Activated CD4-positive, CD25-positive, alpha-beta regulatory T cell treated with anti-CD3 and anti-CD28 coated beads, Interleukin-2, amount 50 U/mL, for 24 hours (primary cell): ENCODE data around the gene STK16.
"Not testable (repeated sequence)": the region's sequence is repeated elsewhere in the genome, so short reads cannot be mapped to it uniquely, and the experiment has no call there.

ENCODE experiments used
- ATAC-seq, 2 donors: fragments of 150-1000 bp; cut with Tn5 transposase; one replicate each; pipeline ENCODE4 v1.10.0; 2021; ENCODE audit warnings: mild to moderate bottlenecking in 1 of 2, moderate library complexity in 1 of 2

Gene STK16, protein sequence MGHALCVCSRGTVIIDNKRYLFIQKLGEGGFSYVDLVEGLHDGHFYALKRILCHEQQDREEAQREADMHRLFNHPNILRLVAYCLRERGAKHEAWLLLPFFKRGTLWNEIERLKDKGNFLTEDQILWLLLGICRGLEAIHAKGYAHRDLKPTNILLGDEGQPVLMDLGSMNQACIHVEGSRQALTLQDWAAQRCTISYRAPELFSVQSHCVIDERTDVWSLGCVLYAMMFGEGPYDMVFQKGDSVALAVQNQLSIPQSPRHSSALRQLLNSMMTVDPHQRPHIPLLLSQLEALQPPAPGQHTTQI

GRCh38 chr2:219245148-219245898 is at the start of gene STK16, which contains the start of gene GLB1L:
STK16 (plus strand) TSS chr2:219245479; CDS start chr2:219246000, 521 bp downstream.
GLB1L (minus strand) TSS chr2:219245444; CDS start chr2:219243573, 1,871 bp downstream.
- peak; percentile 84 to 86 for ATAC-seq

GRCh38 chr2:219197388-219197787 is 47.9 kb upstream of the STK16 start:
- ATAC-seq: no peak

DNA sequence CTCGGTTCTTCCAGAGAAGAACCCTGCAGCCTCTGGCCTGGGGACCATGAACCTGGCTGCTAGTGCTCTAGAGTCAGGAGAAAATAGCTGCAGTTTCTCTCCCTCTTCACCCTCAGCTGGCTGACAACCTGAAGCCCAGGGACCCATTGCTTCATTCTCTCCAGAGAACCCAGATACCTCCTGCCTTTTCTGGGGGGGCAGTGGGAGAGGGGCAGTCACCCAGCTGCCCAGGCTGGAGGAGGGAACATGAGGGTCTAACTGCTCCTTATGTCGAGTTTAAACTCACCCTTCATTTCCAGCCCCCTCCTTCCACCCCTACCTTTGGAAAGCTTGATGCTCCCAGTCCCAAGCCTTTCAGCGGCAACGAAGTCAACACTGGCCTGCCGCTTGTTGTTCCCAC is 46.3 kb upstream of the STK16 start:
- ATAC-seq: no peak

DNA sequence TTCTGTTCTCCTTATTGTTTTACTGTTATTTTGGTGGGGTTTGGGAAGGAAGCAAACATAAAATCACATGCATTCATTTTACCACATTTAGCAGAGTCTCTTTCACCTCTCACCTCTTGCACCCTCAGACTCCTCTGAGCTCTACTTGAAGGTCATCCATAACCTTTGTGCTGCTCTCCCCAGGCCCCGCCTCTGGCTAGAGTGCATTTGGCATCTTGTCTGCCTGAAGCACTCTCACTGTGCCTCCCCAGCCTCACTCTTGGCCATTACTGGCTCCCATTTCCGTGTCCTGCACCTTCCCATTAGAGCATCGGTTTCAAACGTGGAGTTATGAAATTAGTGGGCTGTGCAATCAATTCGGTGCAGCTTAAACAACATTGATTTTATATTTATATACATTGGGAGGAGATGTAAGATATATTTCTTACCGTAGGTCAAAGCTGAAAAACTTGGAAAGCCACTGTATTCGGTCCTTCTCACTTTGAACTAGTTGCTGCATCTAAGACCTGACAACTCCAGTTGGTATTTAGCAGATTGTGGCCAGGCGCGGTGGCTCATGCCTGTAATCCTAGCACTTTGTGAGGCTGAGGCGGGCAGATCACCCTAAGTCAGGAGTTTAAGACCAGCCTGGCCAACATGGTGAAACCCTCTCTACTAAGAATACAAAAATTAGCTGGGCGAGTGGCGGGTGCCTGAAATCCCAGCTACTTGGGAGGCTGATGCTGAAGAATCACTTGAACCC is 45.6 kb upstream of the STK16 start:
- no peak for ATAC-seq

GRCh38 chr2:219200502-219201326 is 44.6 kb upstream of the STK16 start:
- not testable (repeated sequence) for ATAC-seq

DNA sequence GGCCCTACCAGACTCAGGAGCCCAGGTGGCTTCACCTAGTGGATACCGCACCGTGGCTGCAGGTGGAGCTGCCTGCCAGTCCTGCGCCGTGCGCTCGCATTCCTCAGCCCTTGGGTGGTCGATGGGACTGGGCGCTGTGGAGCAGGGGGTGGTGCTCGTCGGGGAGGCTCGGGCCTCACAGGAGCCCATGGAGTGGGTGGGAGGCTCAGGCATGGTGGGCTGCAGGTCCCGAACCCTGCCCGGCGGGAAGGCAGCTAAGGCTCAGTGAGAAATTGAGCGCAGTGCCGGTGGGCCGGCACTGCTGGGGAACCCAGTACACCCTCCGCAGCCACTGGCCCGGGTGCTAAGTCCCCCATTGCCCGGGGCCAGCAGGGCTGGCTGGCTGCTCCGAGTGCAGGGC is 43.9 kb upstream of the STK16 start:
- ATAC-seq: not testable (repeated sequence)

DNA sequence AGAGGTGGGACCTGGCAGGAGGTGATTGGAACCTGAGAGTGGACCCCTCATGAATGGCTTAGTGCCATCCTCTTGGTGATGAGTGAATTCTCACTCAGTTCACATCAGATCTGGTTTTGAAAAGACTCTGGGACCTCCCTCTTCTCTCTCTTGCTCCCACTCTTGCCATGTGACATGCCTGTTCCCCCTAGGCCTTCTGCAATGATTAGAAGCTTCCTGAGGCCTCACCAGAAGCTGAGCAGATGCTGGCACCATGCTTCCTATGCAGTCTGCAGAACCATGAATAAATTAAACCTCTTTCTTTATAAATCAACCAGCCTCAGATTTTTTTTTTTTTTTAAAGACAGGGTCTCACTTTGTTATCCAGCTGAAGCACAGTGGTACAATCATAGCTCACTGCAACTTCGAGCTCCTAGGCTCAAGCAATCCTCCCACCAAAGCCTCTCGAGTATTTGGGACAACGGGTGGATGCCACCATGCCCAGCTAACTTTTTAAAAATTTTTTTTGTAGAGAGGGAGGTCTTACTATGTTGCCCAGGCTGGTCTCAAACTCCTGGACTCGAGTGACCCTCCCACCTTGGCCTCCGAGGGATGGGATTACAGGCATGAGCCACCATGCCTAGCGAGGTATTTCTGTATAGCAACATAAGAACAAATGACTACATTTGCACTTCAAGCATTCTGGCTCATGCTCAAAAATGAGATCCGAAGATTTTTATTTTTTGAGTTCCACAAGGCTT is 40.7 kb upstream of the STK16 start:
- ATAC-seq: no peak

DNA sequence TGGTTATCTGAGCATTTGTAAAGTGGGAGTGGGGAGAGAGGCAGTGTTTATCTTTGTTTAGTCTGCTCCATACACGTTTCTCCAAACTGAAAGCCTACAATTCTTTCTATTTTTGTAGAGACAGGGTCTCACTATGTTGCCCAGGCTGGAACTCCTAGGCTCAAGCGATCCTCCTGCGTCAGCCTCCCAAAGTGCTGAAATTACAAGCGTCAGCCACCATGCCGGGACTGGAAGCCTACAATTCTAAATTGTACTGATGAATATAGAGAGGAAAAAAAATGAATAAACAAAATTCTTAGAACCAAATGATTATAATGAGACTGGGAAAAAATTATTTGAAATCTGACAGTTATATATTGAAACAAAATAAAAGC is 40.1 kb upstream of the STK16 start:
- no peak for ATAC-seq

DNA sequence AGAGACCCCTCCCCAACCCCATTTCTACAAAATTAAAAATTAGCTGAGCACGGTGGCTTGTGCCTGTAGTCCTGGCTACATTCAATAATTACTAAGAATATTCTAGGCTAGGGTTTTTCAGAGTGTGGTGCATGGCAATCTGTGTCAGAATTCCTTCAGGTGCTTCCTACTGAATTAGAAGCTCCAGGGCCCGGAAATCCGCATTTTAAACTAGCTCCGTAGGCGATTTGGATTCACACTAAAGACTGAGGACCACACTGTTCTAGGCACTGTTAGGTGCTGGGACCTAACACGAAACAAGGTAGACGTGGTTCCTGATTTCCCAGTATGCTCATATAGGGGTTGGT is 39.3 kb upstream of the STK16 start:
- no peak for ATAC-seq

GRCh38 chr2:219206328-219207133 is 38.7 kb upstream of the STK16 start, which contains the start of gene ZFAND2B:
ZFAND2B (plus strand) TSS chr2:219206782; CDS start chr2:219206988, 206 bp downstream.
- ATAC-seq: peak; percentile 96 to 97

GRCh38 chr2:219207134-219207883 is 38.0 kb upstream of the STK16 start:
- ATAC-seq: no peak

DNA sequence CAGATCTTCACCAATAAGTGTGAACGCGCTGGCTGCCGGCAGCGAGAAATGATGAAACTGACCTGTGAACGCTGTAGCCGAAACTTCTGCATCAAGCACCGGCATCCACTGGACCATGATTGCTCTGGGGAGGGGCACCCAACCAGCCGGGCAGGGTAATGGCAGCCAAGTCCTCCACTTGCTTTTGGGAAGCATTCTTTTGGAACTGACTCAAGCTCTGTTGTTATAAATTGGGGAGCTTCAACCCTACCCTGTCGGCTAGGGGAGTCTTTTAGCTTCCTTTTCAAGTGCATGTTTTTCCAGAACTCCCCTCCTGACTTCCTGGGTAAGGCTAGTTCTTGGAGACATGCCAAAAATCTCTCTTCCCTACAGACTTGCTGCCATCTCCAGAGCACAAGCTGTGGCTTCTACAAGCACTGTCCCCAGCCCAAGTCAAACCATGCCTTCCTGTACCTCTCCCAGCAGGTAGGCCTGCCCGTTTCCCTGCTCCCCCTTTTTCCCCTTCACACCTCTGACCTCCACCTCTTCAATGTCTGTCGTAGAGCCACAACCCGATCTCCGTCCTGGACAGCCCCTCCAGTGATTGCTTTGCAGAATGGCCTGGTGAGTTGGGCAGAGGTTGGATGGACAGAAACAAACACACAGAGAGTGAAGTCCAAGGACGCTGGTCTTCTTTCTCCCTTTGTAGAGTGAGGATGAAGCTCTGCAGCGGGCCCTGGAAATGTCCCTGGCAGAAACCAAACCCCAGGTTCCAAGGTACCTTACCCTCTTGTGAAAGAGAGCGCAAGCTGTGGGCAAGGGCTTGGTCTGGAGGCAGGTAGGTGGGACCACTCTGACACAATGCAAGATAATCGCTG is 37.2 kb upstream of the STK16 start:
- ATAC-seq: no peak

DNA sequence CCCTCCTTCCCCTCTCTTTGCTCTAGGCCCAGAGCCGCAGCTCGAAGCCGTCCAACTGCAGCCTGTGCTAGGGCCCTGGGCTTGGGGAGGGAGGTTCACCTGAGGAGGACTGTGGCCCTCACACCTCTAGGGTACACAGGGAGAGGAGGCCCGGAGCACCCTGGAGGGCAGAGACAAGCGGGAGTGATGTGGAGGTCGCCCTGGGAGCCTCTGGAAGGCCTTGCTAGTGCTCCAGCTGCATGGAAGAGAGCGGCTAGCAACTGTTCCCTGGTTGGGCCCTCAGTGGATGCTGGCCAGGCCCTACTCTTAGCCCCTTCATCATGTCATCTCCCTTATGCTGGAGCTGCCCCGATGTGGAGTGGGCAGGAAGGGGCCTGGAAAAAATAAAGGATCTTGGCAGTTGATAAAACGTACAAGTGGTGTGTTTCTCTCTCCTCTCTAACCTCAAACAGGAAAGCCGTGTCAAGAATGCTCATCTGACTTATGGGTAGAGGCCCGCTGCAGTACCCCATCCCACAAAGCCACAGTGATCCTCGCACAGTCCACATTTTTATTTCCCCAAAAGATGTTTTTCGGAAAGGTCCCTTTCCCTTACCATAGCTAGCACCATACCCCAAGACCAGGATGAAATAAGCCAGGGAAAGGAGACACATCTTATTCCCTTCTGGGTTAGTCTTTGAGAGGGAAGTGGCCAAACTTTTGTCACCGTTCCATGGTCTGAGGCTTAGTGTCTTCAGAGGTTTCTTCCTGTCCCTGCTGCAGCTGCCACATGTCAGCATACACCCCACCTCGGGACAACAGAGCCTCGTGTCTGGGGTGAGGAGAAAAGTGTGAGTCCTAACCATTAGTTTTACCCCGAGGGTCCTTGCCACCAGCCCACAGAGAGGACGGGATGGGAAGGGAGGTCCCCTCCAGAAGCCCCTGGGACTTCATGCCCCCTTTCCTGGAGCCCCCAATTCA is 35.8 kb upstream of the STK16 start:
- ATAC-seq: no peak

GRCh38 chr2:219210196-219210885 is 34.9 kb upstream of the STK16 start:
- no peak for ATAC-seq

DNA sequence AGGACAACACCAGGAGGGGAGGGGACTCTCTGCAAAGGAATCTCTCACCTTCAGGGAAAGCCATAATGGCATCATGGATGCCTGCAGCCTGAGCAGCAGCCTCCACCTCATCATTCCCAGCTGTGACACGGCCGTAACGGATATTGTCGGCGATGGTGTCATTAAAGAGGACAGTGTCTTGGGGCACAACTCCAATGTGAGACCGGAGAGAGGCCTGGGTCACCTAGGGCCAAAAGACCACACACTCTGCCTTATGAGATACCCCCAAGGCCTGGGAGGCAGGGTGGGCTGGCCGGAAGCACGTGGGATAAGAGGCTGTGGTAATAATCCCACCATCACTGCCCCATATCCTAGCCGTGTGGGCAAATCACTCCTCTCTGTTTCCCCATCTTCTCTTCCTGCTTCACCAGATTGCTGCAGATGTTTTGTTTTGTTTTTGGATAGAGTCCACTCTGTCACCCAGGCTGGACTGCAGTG is 34.4 kb upstream of the STK16 start:
- ATAC-seq: no peak

- no peak for ATAC-seq
Measured at GRCh38 chr2:219213026-219213415, 32.3 kb upstream of the STK16 start.

GRCh38 chr2:219213486-219214071 is 31.7 kb upstream of the STK16 start:
- ATAC-seq: no peak
